ENCODE data around the gene DAD1. TPM values are rescaled to one million over a fixed set of nuclear protein-coding genes. Genes with fewer than 3 reads are reported as not detected.
A peak's percentile ranks its signal among the peaks of the same experiment; 100 is the strongest.

DAD1 gene
- total RNA-seq, 1 donor = 195 TPM

DNA sequence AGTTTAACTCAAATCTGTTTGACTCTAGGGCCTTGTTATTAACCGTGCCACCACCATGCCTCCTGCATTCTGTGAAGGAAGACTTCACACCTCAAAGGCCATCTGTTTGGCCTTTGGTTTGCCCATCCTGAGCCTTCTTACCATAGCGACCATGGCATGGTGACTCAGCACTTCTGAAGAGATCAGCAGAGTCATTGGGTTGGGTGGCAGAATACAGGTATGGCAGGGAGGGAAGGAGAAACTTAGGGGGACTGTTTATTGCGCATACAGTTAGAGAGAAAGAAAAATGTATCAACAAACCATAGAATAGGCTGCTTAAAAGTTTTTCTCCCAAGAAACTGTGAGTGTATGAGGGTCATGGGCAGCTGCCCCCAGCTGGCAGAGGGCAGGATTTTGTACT is 49.2 kb downstream of the DAD1 start:
- DNase-seq (ENCODE audit: low read depth in 2 of 3, low spot score in 2 of 3) = no peak

DNA sequence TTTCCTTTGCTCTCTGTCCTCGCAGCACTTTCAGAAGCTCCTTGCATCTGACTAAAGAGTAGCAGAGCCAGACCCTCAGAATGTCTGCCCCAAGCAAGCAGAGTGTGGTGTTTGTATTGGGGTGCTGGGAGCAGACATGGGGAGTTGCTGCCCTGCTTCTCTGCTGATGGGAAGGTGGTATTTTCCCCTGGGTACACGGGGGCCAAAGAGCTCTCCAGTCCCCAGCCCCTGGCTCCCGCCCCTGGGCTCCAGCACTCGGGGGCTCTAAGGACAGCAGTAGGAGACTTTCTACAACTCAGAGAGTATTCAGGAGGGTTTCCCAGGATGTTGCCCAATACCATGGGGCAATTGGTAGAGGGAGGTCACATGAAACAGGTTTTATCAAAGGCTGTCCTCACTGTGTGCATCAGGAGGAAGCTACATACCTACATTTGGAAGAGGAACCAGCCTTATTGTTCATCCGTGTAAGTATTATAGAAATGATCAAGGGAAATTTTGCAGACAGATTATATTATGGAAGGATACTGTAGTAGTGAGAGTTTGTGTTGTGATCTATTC is 50.3 kb downstream of the DAD1 start:
- DNase-seq (ENCODE audit: low read depth in 2 of 3, low spot score in 2 of 3) = no peak

DNA sequence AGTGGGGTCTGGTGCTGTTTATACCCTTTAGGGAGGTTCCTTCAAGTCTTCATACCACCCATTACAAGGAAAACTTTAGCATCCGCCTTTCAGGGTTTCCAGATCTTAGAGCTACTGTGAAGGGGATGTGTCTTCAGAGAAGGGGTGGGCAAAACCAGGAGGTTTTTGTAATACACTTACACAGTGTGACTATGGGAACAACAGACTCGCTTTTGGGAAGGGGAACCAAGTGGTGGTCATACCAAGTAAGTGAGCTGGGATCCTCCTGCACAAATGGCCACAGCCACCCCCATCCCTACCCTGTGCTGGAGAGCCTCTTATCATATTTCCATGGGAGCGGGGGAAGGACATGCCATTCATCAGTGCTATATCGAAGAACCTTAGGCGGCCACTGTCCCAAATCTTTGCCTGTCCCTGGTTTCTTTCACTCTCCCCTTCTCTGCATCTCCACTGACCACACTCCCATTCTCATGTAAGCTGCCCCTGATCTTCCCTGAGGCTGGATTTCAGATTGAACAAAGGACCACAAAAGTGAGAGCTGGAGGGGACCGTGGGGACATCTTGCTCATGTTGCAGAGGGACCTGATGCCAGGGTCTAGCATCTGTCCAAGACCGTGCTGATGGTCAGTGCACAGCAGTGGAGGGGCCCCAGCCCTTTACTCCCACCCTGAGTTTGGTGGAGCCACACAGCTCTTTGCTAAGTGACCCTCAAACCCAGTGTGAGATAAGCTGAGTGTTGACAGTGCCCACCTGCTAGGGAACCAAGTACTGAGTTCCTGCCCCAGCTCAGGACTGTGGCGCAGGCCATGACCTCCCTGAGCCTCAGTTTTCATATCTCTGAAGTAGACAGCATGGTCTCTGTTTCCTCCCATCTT is 51.4 kb downstream of the DAD1 start:
- no peak for DNase-seq (ENCODE audit: low read depth in 2 of 3, low spot score in 2 of 3)

DNA sequence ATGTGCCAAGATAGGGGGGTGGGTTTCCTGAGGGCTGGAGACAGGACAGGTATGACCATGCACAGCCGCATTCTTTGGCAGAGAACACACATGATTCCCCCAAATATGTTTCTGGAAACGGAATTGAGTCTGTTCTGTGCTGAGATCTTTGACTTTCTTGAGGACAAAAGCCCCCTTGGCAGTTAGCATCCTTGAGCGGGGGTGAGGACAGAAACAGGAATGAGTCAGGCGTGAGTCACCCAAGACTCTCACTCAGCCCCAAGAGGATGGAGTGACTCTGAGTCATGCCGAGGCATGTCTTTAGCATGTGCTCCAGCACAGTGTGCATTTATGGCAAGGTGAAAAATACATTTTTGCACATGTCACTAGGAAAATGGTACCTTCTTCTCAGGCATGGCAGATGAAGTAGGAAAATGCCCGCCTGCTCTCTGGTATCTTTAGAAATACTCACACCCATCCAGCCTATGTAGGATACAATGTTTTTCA is 52.1 kb downstream of the DAD1 start:
- peak in 2 of 3 donors; percentile 66 to 79 for DNase-seq (ENCODE audit: low read depth in 2 of 3, low spot score in 2 of 3)

DNA sequence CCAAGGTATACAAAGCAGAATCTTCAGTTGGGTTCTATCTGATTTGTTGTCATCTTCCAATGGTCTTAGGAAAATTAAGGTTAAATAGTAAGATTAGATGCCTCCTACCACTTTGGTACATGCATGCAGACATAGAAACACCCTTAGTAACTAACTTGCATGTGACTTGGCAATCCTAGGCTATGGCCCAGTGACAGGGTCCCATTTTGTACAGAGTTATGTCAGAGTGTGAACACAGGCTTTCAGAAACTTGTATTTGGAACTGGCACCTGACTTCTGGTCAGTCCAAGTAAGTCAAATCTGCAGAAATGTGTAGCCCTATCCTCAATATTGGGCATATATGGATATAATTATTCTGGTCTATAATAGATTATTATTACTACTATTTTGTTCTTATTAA is 53.1 kb downstream of the DAD1 start:
- DNase-seq (ENCODE audit: low read depth in 2 of 3, low spot score in 2 of 3) = no peak

DNA sequence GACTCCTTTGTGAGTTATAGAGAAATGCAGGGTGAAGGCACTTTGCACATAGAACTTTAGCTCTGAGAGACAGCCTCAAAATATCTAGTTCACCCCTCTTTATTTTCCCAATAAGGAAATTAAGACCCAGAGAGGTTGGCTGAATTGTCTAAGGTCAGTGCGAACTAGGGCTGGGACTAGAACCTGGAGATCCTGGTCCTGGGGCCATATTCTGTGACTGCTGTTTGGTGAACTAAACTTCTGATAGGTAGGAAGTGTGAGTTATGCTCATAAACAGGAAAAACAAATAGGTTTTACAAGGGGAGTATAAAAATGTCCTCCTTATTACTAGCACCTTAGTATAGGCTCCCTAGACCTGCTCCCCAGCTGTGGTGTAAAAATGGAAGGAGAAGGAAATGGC is 53.9 kb downstream of the DAD1 start:
- no peak for DNase-seq (ENCODE audit: low read depth in 2 of 3, low spot score in 2 of 3)

DNA sequence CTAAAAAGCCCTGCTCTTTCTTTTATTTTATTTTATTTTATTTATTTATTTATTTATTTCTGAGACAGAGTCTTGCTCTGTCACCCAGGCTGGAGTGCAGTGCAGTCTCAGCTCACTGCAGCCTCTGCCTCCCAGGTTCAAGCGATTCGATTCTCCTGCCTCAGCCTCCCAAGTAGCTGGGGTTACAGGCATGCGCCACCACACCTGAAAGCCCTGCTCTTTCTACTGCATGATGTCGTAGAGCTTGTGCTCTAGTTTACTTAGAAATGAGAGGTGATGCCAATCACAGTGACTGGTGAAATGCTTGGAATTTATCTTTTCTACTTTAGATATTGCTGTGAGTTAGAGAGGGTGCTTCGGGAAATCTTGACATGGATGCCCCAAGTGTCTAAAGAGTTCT is 54.5 kb downstream of the DAD1 start:
- no peak for DNase-seq (ENCODE audit: low read depth in 2 of 3, low spot score in 2 of 3)

DNA sequence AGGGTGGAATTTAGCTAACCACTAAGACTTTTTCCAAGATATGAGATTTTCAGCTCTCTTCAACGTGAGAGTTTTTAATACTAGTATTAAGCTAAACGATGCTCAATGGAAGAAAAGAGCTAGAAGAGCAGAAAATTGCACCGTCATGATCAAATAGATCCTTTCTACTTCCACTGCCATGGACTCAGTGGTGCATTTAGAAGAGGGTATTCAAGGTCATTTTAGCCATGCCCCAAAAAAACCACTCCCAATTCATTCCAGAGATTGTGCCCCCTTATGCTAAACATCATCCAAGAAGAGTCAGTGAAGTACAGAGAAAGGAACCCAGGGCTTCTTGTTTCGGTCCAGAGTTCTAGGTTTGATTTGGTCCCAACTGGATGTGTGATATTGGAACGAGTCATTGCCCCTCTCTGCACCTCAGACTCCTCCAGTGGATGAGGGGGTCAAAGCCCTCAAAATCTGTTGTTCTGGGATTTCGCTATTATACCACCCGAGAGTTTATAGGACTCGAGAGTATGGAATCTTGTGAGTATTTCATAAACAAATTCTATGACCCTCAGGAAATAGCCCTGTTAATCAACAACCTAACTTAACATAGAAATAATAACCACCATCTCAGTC is 55.2 kb downstream of the DAD1 start:
- no peak for DNase-seq (ENCODE audit: low read depth in 2 of 3, low spot score in 2 of 3)

DNA sequence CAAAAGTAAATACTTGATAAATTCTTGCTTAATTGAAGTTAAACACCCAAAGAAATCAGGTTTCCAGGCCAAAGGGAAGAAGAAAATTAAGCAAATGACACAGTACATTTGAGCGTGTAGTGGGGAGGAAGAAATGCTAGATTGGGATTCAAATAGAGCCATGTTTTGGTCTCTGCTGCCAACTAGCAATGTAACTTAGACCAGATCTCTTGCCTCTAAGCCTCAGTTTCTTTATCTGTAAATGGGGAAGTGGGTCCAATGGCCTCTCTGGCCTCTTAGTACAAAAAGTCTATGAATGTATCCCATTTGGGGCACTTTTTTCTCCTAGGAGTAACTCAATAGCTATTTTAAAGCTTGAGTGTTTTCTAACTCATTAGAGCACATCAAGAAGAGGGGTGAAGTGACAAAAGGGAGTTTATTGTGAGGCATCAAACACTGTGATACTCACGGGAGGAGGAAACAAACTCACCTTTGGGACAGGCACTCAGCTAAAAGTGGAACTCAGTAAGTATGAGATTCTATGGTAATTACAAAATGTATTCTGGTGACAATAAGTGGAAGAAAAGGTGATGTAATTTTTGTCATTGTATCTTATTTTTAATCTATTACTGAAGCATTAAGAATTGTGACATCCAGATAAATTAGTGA is 55.8 kb downstream of the DAD1 start:
- no peak for DNase-seq (ENCODE audit: low read depth in 2 of 3, low spot score in 2 of 3)

DNA sequence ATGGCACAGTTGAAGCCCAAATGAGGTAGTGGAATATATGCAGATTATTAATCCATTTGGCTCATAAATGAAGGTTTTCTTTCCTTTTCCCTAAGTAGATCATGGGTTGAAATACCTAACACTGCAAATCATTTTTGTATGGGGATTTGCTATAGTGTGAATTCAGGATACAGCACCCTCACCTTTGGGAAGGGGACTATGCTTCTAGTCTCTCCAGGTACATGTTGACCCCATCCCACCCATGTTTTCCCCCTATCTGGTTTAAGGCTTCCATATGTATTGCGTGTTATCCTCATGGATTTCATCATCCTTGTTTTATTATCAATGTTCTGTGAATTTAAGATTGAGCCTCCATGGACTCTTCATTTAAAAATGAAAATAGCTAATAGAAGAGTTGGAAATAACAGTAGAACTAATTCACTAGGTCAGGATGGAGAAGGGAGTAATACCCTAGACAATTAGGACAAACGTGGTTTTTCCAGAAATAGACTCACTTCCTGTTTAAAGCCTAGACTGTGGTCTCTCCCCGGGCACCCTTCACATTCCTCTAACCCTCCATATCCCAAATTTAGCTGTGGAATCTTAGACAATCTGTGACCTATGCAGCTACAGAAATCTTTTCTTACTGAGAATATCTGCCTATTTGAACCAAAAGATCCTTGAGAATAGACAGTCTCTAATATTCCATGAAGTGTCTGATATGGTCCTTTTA is 56.5 kb downstream of the DAD1 start:
- no peak for DNase-seq (ENCODE audit: low read depth in 2 of 3, low spot score in 2 of 3)

DNA sequence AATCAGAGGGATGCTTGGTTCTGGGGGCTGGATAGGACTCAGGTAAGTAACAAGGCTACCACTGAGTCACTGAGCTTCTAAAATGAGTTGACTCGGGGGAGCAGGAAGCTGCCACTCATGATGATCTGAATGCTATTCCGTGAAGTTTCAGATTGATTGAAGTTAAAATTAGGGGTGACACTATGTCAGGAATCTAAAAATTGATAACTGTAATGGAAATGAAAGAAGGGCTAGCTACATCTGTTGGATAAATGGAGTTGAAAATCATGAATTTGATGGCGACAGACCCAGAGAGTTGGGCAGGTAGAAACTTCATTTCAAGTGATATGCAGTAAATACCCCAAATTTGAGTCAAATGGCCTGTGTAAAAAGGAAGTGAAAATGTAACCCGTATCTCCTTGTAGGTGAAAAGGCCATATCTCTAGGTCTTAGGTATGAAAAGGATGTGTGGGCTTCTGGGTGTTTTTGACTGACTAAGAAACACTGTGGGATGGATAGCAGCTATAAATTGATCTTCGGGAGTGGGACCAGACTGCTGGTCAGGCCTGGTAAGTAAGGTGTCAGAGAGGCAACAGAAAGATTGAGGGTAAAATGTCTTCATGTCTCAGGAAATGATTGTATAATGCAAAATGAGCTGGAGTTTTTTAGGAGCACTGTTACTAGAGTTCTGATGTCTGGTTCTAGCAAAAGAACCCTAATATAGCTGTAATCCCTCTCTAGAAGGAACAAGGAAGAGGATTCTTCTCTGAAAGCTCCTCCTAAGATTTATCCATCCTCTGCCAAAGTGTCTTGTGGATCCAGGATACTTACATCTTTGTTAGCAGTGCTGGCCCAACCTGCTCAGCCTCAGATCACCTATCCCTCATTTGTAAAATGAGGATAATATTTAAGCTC is 57.3 kb downstream of the DAD1 start:
- no peak for DNase-seq (ENCODE audit: low read depth in 2 of 3, low spot score in 2 of 3)

DNA sequence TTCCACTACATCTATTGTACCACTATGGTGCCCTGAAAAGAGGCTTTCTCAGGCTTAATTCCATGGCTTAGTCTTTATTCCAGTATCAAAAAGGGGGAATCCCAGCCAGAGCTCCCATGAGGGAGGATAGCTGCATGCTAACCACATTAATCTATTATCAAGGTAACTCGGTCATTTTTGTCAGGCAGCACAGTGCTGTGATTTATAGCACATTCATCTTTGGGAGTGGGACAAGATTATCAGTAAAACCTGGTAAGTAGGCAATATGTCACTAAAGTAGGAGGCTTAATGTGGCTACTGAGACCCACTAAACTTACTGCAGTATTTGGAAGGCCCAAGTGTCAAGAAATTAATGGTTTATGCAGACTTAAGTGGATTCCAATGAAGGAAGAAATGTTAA is 58.9 kb downstream of the DAD1 start:
- no peak for DNase-seq (ENCODE audit: low read depth in 2 of 3, low spot score in 2 of 3)

DNA sequence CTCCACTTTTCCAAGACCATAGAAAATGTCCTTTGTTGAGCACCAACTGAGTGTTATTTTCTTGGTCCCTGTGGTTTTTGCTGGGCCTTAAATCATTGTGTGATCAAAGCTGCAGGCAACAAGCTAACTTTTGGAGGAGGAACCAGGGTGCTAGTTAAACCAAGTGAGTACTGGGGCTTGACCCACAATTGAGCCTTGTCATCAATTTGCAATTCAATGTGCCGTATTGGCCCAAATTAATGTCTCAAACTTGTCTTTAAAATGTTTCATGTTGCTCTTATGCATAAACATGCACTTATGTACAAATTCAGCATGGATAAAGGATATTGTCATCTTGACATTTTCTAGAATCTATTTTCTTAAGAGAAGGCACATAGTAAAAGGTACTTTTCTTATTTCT is 62.3 kb downstream of the DAD1 start:
- DNase-seq (ENCODE audit: low read depth in 2 of 3, low spot score in 2 of 3) = no peak

DNA sequence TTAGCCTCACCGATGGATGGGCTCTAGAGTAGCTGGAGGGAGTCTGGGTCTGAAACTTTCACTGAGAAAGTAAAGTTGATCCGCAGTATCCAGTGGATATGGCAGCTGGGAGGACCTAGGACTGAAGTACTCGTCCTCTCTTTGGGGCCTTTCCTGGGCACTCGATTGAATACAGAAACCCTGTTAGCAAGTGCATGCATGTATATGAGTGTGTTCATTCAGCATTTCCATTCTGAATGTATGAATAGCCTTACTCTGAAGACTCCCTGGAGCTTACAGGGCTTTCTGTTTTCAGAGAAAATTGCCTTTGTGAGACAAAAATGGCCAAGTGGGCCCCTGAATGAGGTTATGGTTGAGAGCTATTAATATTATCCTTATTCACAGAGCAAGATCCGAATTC is 62.8 kb downstream of the DAD1 start:
- no peak for DNase-seq (ENCODE audit: low read depth in 2 of 3, low spot score in 2 of 3)

DNA sequence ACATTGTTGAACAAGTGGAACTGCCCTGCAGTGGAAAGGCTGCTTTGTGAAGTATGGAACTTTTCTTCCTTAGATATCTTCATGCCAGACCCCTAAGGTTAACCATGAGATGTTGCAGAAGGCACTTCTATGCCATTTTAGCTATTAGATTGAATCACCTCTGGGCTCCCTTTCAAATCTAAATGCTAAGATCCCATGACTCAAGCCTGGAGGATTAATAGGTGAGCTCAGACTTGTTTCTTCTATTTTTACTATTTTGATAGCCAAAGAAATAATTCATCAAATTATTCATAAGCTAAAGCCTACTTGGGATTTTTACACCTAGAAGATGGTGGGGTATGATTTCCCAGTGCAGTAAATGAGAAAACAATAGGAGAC is 64.3 kb downstream of the DAD1 start:
- no peak for DNase-seq (ENCODE audit: low read depth in 2 of 3, low spot score in 2 of 3)

DNA sequence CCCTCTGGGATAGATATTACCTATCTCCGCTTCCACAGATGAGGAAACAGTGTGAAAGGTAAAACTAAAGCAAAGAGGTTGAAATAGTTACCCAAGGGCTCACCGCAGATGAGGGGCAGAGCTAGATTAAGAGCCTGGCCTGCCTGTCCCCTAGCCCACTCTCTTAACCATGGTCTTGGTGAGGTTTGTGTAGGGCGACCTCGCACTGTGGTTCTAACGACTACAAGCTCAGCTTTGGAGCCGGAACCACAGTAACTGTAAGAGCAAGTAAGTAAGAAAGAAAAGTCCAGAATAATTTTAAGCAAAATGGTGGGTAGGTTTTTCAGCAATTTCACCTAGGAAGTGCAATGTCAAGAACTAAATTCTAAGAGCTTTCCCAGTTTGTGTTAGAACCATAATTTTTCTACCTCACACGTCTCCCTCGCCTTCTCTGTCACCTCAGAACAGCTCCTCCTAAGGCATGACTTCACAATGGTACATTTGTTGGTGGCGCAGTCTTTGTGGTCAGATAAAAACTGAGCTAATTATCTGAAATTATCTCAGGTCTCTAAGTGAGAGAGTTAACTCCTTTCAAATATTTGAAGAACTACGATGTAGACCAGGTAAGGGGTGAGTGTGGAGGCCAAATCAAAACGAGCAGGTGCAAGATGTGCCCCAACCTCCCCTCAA is 64.8 kb downstream of the DAD1 start:
- DNase-seq (ENCODE audit: low read depth in 2 of 3, low spot score in 2 of 3) = no peak

DNA sequence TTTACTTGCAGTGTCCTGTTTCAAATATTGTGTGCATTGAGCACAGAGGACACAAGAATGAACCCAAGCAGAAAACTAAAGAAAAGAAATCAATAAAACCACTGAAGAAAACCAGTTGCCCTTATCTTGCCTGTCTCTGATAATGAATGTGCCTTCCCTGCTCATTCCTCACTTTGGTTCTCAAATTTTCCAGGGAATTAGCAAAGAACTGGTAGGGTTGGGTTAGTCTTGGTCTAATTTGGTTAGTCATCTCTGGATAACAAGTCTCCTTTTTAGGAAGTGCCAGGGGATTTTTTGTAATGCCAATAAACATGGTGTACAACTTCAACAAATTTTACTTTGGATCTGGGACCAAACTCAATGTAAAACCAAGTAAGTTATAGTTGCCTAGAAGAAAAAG is 65.7 kb downstream of the DAD1 start:
- no peak for DNase-seq (ENCODE audit: low read depth in 2 of 3, low spot score in 2 of 3)

DNA sequence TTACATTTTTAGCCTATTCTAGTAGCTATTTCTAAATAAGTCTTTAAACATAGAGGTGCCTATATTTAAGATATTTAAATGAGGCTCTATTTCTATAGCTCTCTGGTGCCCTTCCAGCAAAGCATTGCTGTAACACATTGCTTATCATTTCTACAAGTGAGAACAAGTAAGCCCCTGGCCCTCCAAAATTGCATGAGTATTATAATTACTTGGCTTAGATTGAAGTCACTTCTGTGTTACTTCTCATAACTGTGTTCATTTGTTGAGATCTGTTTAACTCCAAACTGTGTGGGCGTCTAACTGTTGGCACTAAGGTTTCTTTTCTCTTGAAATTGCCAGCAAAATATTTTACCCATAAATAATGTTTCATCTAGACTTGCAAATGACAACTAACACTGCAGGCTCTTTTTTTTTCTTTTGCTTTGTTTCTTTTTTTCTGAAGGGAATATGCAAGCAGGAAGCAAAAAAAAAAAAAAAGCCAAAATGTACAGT is 66.5 kb downstream of the DAD1 start:
- no peak for DNase-seq (ENCODE audit: low read depth in 2 of 3, low spot score in 2 of 3)
